Measurements from ENCODE around the gene ERC2. TPM values are rescaled to one million over a fixed set of nuclear protein-coding genes. Genes with fewer than 3 reads are reported as not detected.
"Not testable (repeated sequence)": the region's sequence is repeated elsewhere in the genome, so short reads cannot be mapped to it uniquely, and the experiment has no call there.

The ERC2 gene
- total RNA-seq, 4 donors from 2014 or later, result 0.81 to 2.9 (median 1.6) TPM

DNA sequence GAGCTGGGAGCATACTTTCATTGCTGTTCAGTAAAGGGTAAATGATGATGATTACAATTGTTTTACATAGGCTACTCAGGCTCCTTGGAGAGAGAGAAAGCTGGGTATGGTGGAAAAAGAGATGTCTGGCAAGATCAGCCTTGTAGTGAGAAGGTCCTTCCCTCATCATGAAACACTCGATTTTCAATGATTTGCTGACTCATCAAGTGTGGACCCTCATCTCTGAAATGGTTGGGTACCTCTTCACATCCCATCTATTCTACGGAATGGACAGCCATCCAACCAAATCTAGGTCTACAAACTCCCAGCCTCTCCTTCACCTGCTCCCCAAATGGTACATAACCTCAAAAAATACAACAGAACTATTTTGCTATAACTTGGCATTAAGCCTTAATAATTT, 610.6 kb downstream of the ERC2 start:
- Histone ChIP-seq H3K36me3 (no peaks in the 10 kb centered on the region), H3K4me3 (no peak overlapping the region), H3K27ac (no peak overlapping the region), H3K4me1 (peaks cover 0 to 28% (median 3%) of the 10 kb centered on the region in 3 donors), H3K27me3 (no peaks in the 10 kb centered on the region), H3K9me3 (no peaks in the 10 kb centered on the region)
- TF ChIP-seq CTCF (IDR thresholded peaks at IDR 0.05), result no peak
- TF ChIP-seq EP300 (IDR thresholded peaks at IDR 0.05), result no peak
- TF ChIP-seq POLR2A (IDR thresholded peaks at IDR 0.05), result no peak
- TF ChIP-seq POLR2AphosphoS5 (IDR thresholded peaks at IDR 0.05), result no peak
- WGBS, 2 donors (ENCODE audit: low coverage in 1 of 2), result 64 to 100% methylated on average over 1 to 2 of the region's 2 CpGs
- no peak for ATAC-seq

DNA sequence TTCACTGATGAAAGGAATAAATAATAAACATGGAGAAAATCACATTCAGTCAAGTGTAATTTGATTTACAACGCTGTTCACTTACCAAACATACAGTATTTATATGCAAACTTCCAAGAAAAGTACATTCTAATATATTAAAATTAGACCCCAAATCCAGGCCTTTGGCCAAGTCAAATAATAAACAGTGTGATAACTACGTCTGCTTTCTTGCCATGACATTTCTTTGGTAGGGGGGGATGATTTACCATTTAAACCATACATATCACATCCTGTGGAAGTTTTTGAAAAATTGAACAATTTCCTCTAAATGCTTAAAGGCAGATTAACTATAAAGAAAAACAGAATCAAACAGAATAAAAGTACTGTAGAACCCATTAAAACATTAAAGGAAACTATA, 613.0 kb downstream of the ERC2 start:
- no peaks in the 10 kb centered on the region for H3K27me3 ChIP-seq
- TF ChIP-seq POLR2AphosphoS5 (IDR thresholded peaks at IDR 0.05) (no peak), CTCF (IDR thresholded peaks at IDR 0.05) (no peak), EP300 (IDR thresholded peaks at IDR 0.05) (no peak), POLR2A (IDR thresholded peaks at IDR 0.05) (no peak)
- 59 to 64% methylated on average over 2 of the region's 2 CpGs for WGBS, 2 donors (ENCODE audit: low coverage in 1 of 2)
- H3K9me3 ChIP-seq, result no peaks in the 10 kb centered on the region
- no peak overlapping the region for H3K4me3 ChIP-seq
- H3K27ac ChIP-seq, result no peak overlapping the region
- H3K4me1 ChIP-seq, result peaks cover 0 to 23% (median 3%) of the 10 kb centered on the region in 3 donors
- no peaks in the 10 kb centered on the region for H3K36me3 ChIP-seq
- ATAC-seq, result no peak

GRCh38 chr3:55854494-55854893, 613.8 kb downstream of the ERC2 start:
- H3K36me3 ChIP-seq, result no peaks in the 10 kb centered on the region
- no peak for ATAC-seq

GRCh38 chr3:55852326-55852725, 615.9 kb downstream of the ERC2 start:
- 93 to 96% methylated on average over 2 of the region's 2 CpGs for WGBS, 2 donors (ENCODE audit: low coverage in 1 of 2)
- Histone ChIP-seq H3K4me3 (no peak overlapping the region), H3K27ac (no peak overlapping the region), H3K9me3 (no peaks in the 10 kb centered on the region), H3K27me3 (no peaks in the 10 kb centered on the region), H3K36me3 (no peaks in the 10 kb centered on the region), H3K4me1 (no peaks in the 10 kb centered on the region)
- TF ChIP-seq POLR2AphosphoS5 (IDR thresholded peaks at IDR 0.05) (no peak), POLR2A (IDR thresholded peaks at IDR 0.05) (no peak), CTCF (IDR thresholded peaks at IDR 0.05) (no peak), EP300 (IDR thresholded peaks at IDR 0.05) (no peak)
- no peak for ATAC-seq

More at GRCh38 chr3:55854494-55854893, 613.8 kb downstream of the ERC2 start:
- no peaks in the 10 kb centered on the region for H3K27me3 ChIP-seq
- no peak overlapping the region for H3K4me3 ChIP-seq
- 67 to 78% methylated on average over 4 to 5 of the region's 5 CpGs for WGBS, 2 donors (ENCODE audit: low coverage in 1 of 2)
- no peaks in the 10 kb centered on the region for H3K9me3 ChIP-seq
- no peak for TF ChIP-seq EP300 (IDR thresholded peaks at IDR 0.05)
- no peak for TF ChIP-seq POLR2AphosphoS5 (IDR thresholded peaks at IDR 0.05)
- TF ChIP-seq CTCF (IDR thresholded peaks at IDR 0.05), result no peak
- TF ChIP-seq POLR2A (IDR thresholded peaks at IDR 0.05), result no peak
- H3K27ac ChIP-seq, result no peak overlapping the region
- H3K4me1 ChIP-seq, result peaks cover 0 to 15% (median 3%) of the 10 kb centered on the region in 3 donors

- Histone ChIP-seq H3K4me3 (no peak overlapping the region), H3K27me3 (no peaks in the 10 kb centered on the region), H3K36me3 (no peaks in the 10 kb centered on the region), H3K9me3 (no peaks in the 10 kb centered on the region), H3K27ac (no peak overlapping the region), H3K4me1 (no peaks in the 10 kb centered on the region)
- WGBS, 2 donors (ENCODE audit: low coverage in 1 of 2), result 70 to 87% methylated on average over 3 of the region's 3 CpGs
- ATAC-seq, result no peak
- TF ChIP-seq POLR2A (IDR thresholded peaks at IDR 0.05), result no peak
- no peak for TF ChIP-seq POLR2AphosphoS5 (IDR thresholded peaks at IDR 0.05)
- TF ChIP-seq CTCF (IDR thresholded peaks at IDR 0.05), result no peak
- no peak for TF ChIP-seq EP300 (IDR thresholded peaks at IDR 0.05)
Measured at GRCh38 chr3:55842204-55842603, 626.1 kb downstream of the ERC2 start.

GRCh38 chr3:55831876-55832275, 636.4 kb downstream of the ERC2 start:
- ATAC-seq, H3K27me3 ChIP-seq, H3K4me3 ChIP-seq, H3K4me1 ChIP-seq, H3K27ac ChIP-seq, H3K9me3 ChIP-seq, H3K36me3 ChIP-seq: not testable (repeated sequence)
- 64% methylated on average over 5 of the region's 13 CpGs; no CpG with 5 or more reads in 1 of the 2 donors for WGBS, 2 donors (ENCODE audit: low coverage in 1 of 2)
